ENCODE data around the gene FAM177A1. TPM values are rescaled to one million over a fixed set of nuclear protein-coding genes. Genes with fewer than 3 reads are reported as not detected.
"Not testable (repeated sequence)": the region's sequence is repeated elsewhere in the genome, so short reads cannot be mapped to it uniquely, and the experiment has no call there.

The FAM177A1 gene
- total and polyA plus RNA-seq, 2 experiments from 2014 or later, result 100 to 132 TPM

DNA sequence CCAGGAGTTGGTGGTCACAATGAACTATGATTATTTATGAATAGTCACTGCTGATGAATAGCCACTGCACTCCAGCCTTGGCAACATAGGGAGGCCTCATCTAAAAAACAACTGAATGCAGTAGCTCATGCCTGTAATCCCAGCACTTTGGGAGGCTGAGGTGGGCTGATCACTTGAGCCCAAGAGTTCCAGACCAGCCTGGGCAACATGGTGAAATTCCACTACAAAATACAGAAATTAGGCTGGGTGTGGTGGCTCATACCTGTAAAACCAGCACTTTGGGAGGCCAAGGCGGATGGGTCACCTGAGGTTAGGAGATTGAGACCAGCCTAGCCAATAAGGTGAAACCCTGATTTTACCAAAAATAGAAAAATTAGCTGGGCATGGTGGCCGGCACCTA lies 13.5 kb upstream of the FAM177A1 start:
- 97% methylated on average over 2 of the region's 2 CpGs for WGBS (ENCODE audit: low lambda C conversion rate, missing lambda C conversion rate)
- no peaks in the 10 kb centered on the region for H3K9me3 ChIP-seq (ENCODE audit: low read depth)
- no peaks in the 10 kb centered on the region for H3K9me2 ChIP-seq (replicated peaks; ENCODE audit: insufficient read depth)
- no peak overlapping the region for H3K4me3 ChIP-seq
- no peak for DNase-seq (ENCODE audit: low spot score)
- H3K36me3 ChIP-seq (replicated peaks; ENCODE audit: insufficient read depth, low read depth), result no peaks in the 10 kb centered on the region
- H3K4me1 ChIP-seq (ENCODE audit: insufficient read depth), result no peaks in the 10 kb centered on the region
- no peaks in the 10 kb centered on the region for H3K27me3 ChIP-seq
- TF ChIP-seq EZH2 (IDR thresholded peaks at IDR 0.05; ENCODE audit: borderline replicate concordance) (no peak), EZH2phosphoT487 (IDR thresholded peaks at IDR 0.05; ENCODE audit: low read depth, severe bottlenecking, unreplicated experiment) (no peak)
- TF ChIP-seq, protein P1, sequence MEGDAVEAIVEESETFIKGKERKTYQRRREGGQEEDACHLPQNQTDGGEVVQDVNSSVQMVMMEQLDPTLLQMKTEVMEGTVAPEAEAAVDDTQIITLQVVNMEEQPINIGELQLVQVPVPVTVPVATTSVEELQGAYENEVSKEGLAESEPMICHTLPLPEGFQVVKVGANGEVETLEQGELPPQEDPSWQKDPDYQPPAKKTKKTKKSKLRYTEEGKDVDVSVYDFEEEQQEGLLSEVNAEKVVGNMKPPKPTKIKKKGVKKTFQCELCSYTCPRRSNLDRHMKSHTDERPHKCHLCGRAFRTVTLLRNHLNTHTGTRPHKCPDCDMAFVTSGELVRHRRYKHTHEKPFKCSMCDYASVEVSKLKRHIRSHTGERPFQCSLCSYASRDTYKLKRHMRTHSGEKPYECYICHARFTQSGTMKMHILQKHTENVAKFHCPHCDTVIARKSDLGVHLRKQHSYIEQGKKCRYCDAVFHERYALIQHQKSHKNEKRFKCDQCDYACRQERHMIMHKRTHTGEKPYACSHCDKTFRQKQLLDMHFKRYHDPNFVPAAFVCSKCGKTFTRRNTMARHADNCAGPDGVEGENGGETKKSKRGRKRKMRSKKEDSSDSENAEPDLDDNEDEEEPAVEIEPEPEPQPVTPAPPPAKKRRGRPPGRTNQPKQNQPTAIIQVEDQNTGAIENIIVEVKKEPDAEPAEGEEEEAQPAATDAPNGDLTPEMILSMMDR (IDR thresholded peaks at IDR 0.05; ENCODE audit: poor library complexity), result no peak
- H4K20me1 ChIP-seq (ENCODE audit: insufficient read depth, poor library complexity, severe bottlenecking), result no peaks in the 10 kb centered on the region
- no peaks in the 10 kb centered on the region for H3K79me2 ChIP-seq
- no peak overlapping the region for H3K4me2 ChIP-seq
- no peak overlapping the region for H2AFZ ChIP-seq
- H3K27ac ChIP-seq, result no peak overlapping the region

DNA sequence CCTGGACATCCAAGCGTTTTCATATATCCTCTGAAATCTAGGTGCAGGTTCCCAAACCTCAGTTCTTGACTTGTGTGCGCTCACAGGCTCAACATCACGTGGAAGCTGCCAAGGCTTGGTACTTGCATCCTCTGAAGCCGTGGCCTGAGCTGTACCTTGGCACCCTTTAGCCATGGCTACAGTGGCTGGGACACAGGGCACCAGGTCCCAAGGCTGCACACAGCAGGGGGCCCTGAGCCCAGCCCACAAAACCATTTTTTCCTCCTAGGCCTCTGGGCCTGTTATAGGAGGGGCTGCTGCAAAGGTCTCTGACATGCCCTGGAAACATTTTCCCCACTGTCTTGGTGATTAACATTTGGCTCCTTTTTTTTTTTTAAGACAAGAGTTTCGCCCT lies 11.6 kb upstream of the FAM177A1 start:
- Histone ChIP-seq H3K9me3 (ENCODE audit: low read depth) (no peaks in the 10 kb centered on the region), H2AFZ (no peak overlapping the region), H3K27me3 (no peaks in the 10 kb centered on the region), H3K4me2 (no peak overlapping the region), H3K4me1 (ENCODE audit: insufficient read depth) (no peaks in the 10 kb centered on the region), H3K4me3 (no peak overlapping the region), H3K79me2 (no peaks in the 10 kb centered on the region), H3K27ac (no peak overlapping the region), H3K9me2 (replicated peaks; ENCODE audit: insufficient read depth) (no peaks in the 10 kb centered on the region), H3K36me3 (replicated peaks; ENCODE audit: insufficient read depth, low read depth) (no peaks in the 10 kb centered on the region), H4K20me1 (ENCODE audit: insufficient read depth, poor library complexity, severe bottlenecking) (no peaks in the 10 kb centered on the region)
- TF ChIP-seq EZH2phosphoT487 (IDR thresholded peaks at IDR 0.05; ENCODE audit: low read depth, severe bottlenecking, unreplicated experiment), result no peak
- TF ChIP-seq, protein P1 (IDR thresholded peaks at IDR 0.05; ENCODE audit: poor library complexity), result no peak
- TF ChIP-seq EZH2 (IDR thresholded peaks at IDR 0.05; ENCODE audit: borderline replicate concordance), result no peak
- WGBS (ENCODE audit: low lambda C conversion rate, missing lambda C conversion rate), result 95% methylated on average over 5 of the region's 5 CpGs
- DNase-seq (ENCODE audit: low spot score), result no peak

DNA sequence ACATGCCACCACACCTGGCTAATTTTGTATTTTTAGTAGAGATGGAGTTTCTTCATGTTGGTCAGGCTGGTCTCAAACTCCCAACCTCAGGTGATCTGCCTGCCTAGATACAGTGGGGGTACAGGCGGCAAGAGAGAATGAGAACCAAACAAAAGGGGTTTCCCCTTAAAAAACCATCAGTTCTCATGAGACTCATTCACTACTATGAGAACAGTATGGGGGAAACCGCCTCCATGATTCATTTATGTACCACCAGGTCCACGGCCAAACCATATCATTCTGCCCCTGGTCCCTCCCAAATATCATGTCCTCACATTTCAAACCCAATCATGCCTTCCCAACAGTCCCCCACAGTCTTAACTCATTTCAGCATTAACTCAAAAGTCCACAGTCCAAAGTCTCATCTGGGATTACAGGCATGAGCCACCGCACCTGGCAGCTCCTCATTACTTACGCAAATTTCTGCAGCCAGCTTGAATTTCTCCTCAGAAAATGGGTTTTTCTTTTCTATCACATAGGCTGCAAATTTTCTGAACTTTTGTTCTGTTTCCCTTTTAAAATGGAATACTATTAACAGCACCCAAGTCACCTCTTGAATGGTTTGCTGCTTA lies 11.0 kb upstream of the FAM177A1 start:
- H3K36me3 ChIP-seq (replicated peaks; ENCODE audit: insufficient read depth, low read depth); H3K79me2 ChIP-seq; H4K20me1 ChIP-seq (ENCODE audit: insufficient read depth, poor library complexity, severe bottlenecking); H3K4me3 ChIP-seq; H3K9me2 ChIP-seq (replicated peaks; ENCODE audit: insufficient read depth); H2AFZ ChIP-seq; H3K4me2 ChIP-seq; H3K4me1 ChIP-seq (ENCODE audit: insufficient read depth); H3K9me3 ChIP-seq (ENCODE audit: low read depth); DNase-seq (ENCODE audit: low spot score); H3K27ac ChIP-seq; H3K27me3 ChIP-seq: not testable (repeated sequence)
- WGBS (ENCODE audit: low lambda C conversion rate, missing lambda C conversion rate), result 92% methylated on average over 5 of the region's 5 CpGs

DNA sequence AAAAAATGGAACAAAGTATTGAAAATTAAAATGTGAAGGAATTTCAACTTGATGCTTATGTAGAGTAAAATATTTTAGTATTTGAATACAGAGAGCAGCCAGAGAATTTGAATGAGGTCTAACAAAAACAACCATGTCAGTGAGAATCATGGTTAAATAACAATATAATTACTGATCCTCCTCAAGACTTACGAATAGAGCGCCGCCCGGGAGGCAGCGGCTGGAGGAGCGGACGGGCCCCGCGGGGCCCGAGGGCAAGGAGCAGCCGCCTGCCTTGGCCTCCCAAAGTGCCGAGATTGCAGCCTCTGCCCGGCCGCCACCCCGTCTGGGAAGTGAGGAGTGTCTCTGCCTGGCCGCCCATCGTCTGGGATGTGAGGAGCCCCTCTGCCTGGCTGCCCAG lies 7.8 kb upstream of the FAM177A1 start:
- WGBS (ENCODE audit: low lambda C conversion rate, missing lambda C conversion rate), result 80% methylated on average over 1 of the region's 17 CpGs
- H3K27ac ChIP-seq, result not testable (repeated sequence)

More for the DNA sequence above, 7.8 kb upstream of the FAM177A1 start:
- H3K9me3 ChIP-seq (ENCODE audit: low read depth); H3K27me3 ChIP-seq; H2AFZ ChIP-seq; H3K4me2 ChIP-seq; H3K4me3 ChIP-seq; H3K4me1 ChIP-seq (ENCODE audit: insufficient read depth); H3K9me2 ChIP-seq (replicated peaks; ENCODE audit: insufficient read depth); H3K36me3 ChIP-seq (replicated peaks; ENCODE audit: insufficient read depth, low read depth); H4K20me1 ChIP-seq (ENCODE audit: insufficient read depth, poor library complexity, severe bottlenecking); H3K79me2 ChIP-seq; DNase-seq (ENCODE audit: low spot score): not testable (repeated sequence)
